ENCODE results near the gene CACNA2D3.

CACNA2D3 gene

GRCh38 chr3:55002416-55002930 is 880.1 kb downstream of the CACNA2D3 start:
- no peak for DNase-seq (ENCODE audit: low read depth in 2 of 2)

- DNase-seq (ENCODE audit: low read depth in 2 of 2) = no peak
These were observed 883.9 kb downstream of the CACNA2D3 start for GRCh38 chr3:55006244-55006676.

GRCh38 chr3:55007971-55008370 is 885.6 kb downstream of the CACNA2D3 start:
- no peak for DNase-seq (ENCODE audit: low read depth in 2 of 2)

- no peak for DNase-seq (ENCODE audit: low read depth in 2 of 2)
These were observed 887.0 kb downstream of the CACNA2D3 start for GRCh38 chr3:55009372-55009771.

GRCh38 chr3:55012091-55012490 is 889.7 kb downstream of the CACNA2D3 start:
- no peak for DNase-seq (ENCODE audit: low read depth in 2 of 2)

GRCh38 chr3:55013145-55013925 is 891.0 kb downstream of the CACNA2D3 start:
- DNase-seq (ENCODE audit: low read depth in 2 of 2) = no peak

GRCh38 chr3:55014081-55014480 is 891.7 kb downstream of the CACNA2D3 start:
- no peak for DNase-seq (ENCODE audit: low read depth in 2 of 2)

- no peak for DNase-seq (ENCODE audit: low read depth in 2 of 2)
These were observed 892.6 kb downstream of the CACNA2D3 start for GRCh38 chr3:55014906-55015305.

- no peak for DNase-seq (ENCODE audit: low read depth in 2 of 2)
These were observed 895.5 kb downstream of the CACNA2D3 start for GRCh38 chr3:55017876-55018275.

GRCh38 chr3:55030938-55031337 is 908.6 kb downstream of the CACNA2D3 start:
- DNase-seq (ENCODE audit: low read depth in 2 of 2) = no peak

GRCh38 chr3:55036883-55037577 is 914.7 kb downstream of the CACNA2D3 start:
- DNase-seq (ENCODE audit: low read depth in 2 of 2) = no peak

- no peak for DNase-seq (ENCODE audit: low read depth in 2 of 2)
These were observed 920.2 kb downstream of the CACNA2D3 start for GRCh38 chr3:55042591-55042990.

GRCh38 chr3:55044486-55044885 is 922.1 kb downstream of the CACNA2D3 start:
- DNase-seq (ENCODE audit: low read depth in 2 of 2) = no peak

- DNase-seq (ENCODE audit: low read depth in 2 of 2) = no peak
These were observed 936.8 kb downstream of the CACNA2D3 start for GRCh38 chr3:55059027-55059629.

- no peak for DNase-seq (ENCODE audit: low read depth in 2 of 2)
These were observed 938.8 kb downstream of the CACNA2D3 start for GRCh38 chr3:55060896-55061719.

GRCh38 chr3:55061720-55062034 is 939.3 kb downstream of the CACNA2D3 start:
- DNase-seq (ENCODE audit: low read depth in 2 of 2) = no peak

GRCh38 chr3:55064164-55064563 is 941.8 kb downstream of the CACNA2D3 start:
- DNase-seq (ENCODE audit: low read depth in 2 of 2) = no peak

GRCh38 chr3:55065331-55065730 is 943.0 kb downstream of the CACNA2D3 start:
- no peak for DNase-seq (ENCODE audit: low read depth in 2 of 2)

- no peak for DNase-seq (ENCODE audit: low read depth in 2 of 2)
These were observed 944.2 kb downstream of the CACNA2D3 start for GRCh38 chr3:55066551-55067047.

- no peak for DNase-seq (ENCODE audit: low read depth in 2 of 2)
These were observed 947.6 kb downstream of the CACNA2D3 start for GRCh38 chr3:55069950-55070349.

GRCh38 chr3:55074796-55075195 is 952.4 kb downstream of the CACNA2D3 start:
- no peak for DNase-seq (ENCODE audit: low read depth in 2 of 2)

GRCh38 chr3:55075846-55076245 is 953.5 kb downstream of the CACNA2D3 start:
- DNase-seq (ENCODE audit: low read depth in 2 of 2) = no peak

All from stimulated activated CD8-positive, alpha-beta memory T cell treated with anti-CD3 and anti-CD28 coated beads, Interleukin-7, amount 100 ng/mL, for 4 hours (primary cell).